NB4 (cell line): ENCODE measurements around the gene TENM4.

Experiments used
- DNase-seq: peaks from one replicate; pipeline ENCODE4 v3.0.0; 2010; ENCODE audit warnings: low read depth
- H3K4me3 ChIP-seq: one replicate; pipeline ENCODE4 v1.5.1; 2011; ENCODE audit warnings: mild to moderate bottlenecking, low read depth, low read length, moderate library complexity
- MYC ChIP-seq: IDR thresholded peaks from 2 replicates; pipeline ENCODE4 v1.6.1; 2011; ENCODE audit warnings: low read depth, low read length
- POLR2A ChIP-seq: IDR thresholded peaks from 2 replicates; pipeline ENCODE4 v1.6.1; 2011; ENCODE audit warnings: mild to moderate bottlenecking; ENCODE audit not compliant: insufficient read length; ENCODE audit errors: extremely low read depth
- TF ChIP-seq, protein P1 (sequence below): IDR thresholded peaks from one replicate; pipeline ENCODE4 v1.5.1; 2012; ENCODE audit warnings: low read depth, low read length
- TF ChIP-seq, protein P2 (sequence below): IDR thresholded peaks from 2 replicates; pipeline ENCODE4 v1.6.1; 2011; ENCODE audit warnings: low read depth, low read length

The TENM4 gene

GRCh38 chr11:79074547-79074946, 366.3 kb downstream of the TENM4 start:
- TF ChIP-seq MYC, result no peak
- H3K4me3 ChIP-seq, result no peak overlapping the region
- DNase-seq, result no peak

DNA sequence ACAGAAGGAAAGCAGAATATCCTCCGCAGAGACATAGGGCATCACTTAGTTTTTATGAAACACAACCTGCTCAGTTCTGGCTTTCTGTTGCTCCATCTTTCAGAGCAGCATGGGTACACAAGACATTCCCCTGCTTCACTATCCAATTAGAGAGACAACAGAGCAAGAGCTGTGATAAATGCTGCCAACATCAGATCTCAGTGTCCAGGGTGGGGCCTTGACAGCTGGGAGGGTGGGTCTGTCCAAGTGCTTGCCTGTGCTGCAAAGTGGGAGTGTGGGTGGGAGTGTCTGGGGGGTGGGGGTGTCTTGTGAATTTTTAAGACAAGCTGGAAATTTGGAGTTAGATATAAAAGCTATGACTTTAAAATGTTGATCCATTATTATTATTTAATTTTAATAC, 369.6 kb downstream of the TENM4 start:
- H3K4me3 ChIP-seq, result no peak overlapping the region
- no peak for DNase-seq
- TF ChIP-seq POLR2A, result no peak

- TF ChIP-seq MYC (no peak), POLR2A (no peak)
- TF ChIP-seq, protein P1, sequence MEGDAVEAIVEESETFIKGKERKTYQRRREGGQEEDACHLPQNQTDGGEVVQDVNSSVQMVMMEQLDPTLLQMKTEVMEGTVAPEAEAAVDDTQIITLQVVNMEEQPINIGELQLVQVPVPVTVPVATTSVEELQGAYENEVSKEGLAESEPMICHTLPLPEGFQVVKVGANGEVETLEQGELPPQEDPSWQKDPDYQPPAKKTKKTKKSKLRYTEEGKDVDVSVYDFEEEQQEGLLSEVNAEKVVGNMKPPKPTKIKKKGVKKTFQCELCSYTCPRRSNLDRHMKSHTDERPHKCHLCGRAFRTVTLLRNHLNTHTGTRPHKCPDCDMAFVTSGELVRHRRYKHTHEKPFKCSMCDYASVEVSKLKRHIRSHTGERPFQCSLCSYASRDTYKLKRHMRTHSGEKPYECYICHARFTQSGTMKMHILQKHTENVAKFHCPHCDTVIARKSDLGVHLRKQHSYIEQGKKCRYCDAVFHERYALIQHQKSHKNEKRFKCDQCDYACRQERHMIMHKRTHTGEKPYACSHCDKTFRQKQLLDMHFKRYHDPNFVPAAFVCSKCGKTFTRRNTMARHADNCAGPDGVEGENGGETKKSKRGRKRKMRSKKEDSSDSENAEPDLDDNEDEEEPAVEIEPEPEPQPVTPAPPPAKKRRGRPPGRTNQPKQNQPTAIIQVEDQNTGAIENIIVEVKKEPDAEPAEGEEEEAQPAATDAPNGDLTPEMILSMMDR, result no peak
- TF ChIP-seq, protein P2, sequence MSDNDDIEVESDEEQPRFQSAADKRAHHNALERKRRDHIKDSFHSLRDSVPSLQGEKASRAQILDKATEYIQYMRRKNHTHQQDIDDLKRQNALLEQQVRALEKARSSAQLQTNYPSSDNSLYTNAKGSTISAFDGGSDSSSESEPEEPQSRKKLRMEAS, result no peak
- no peak overlapping the region for H3K4me3 ChIP-seq
- DNase-seq, result no peak
These were observed 370.3 kb downstream of the TENM4 start for GRCh38 chr11:79070518-79070917.

DNA sequence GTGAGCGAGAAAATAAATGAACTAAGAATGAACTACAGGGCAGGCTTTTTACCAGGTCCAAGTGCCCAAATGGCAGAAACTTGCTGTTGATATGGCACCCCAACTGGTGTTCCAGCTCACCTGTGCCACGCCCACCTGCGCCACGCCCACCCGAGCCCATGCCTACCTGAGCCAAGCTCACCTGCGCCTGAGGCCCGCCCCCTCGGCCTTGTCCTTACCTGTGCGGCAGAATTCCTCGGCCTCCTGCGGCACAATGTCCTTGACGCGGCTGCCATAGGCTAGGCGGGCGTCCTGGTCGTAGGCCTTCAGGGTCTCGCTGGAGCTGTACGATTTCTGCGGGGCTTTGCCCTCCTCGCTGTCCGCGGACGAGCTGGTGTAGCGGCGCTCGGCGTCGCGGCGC, 371.3 kb downstream of the TENM4 start:
- DNase-seq, result no peak
- TF ChIP-seq POLR2A (no peak), MYC (no peak)
- TF ChIP-seq, protein P2, result no peak
- TF ChIP-seq, protein P1, result no peak
- no peak overlapping the region for H3K4me3 ChIP-seq

GRCh38 chr11:79068356-79068755, 372.5 kb downstream of the TENM4 start:
- no peak for DNase-seq
- no peak overlapping the region for H3K4me3 ChIP-seq
- TF ChIP-seq, protein P2, result no peak
- TF ChIP-seq MYC (no peak), POLR2A (no peak)
- TF ChIP-seq, protein P1, result no peak

DNA sequence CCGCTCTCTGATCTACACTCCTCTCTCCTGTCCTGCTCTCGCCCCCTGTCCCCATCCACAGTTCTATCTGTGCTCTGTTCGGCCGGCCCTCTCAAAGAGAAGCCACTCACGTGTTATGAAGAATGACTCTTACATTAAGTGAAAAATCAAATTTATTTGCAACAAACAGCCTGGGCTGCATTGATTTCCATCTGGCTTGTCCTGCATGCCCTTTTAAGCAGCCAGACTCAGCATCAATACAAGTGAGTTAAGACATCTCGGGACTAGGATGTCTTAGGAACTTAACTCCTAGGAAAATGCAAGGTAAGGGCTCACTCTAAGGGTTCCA, 373.5 kb downstream of the TENM4 start:
- H3K4me3 ChIP-seq, result no peak overlapping the region
- TF ChIP-seq, protein P1, result no peak
- TF ChIP-seq, protein P2, result no peak
- no peak for TF ChIP-seq MYC
- no peak for DNase-seq

DNA sequence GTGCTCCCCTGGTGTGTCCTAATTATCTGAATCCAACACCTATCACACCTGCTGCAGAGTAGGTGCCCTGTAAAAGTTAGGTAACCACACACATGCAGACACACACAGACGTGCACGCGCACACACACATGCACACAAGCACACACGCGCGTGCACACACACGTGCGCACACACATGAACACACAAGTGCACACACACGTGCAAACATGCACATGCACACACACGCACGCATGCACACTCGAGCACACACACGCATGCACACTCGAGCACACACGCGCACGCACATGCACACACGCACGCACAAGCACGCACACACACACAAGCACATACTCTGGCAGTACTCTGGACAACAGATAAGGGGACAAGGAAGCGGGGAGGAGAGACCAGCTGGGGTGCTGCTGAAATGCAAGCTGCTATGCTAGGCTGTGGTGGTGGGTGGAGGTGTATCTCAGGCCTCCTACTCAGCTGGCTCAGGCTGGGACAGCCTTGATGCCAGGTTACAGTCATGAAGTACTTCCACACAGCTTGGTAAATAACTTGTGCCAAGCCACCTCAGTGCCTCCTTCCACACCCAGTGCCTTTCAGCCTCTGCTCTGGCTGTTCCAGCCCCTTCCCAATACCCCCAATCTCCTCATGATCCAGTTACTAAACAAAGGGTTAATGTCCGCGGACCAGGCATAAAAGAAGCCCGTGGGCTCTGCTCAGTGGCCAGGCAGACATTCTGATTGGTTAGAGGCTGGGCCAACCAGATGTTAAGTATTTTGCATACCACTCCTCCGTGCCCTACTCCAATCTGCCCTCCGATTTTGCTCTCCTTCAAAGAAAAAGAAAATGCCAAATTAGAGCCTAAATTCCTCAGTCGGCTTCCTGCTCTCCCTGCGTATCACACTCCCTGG, 374.1 kb downstream of the TENM4 start:
- TF ChIP-seq, protein P2, result no peak
- TF ChIP-seq, protein P1, result no peak
- TF ChIP-seq MYC (no peak), POLR2A (no peak)
- no peak overlapping the region for H3K4me3 ChIP-seq
- DNase-seq, result no peak
